Measurements from ENCODE around the gene XYLT1.
"Not testable (repeated sequence)": the region's sequence is repeated elsewhere in the genome, so short reads cannot be mapped to it uniquely, and the experiment has no call there.

The XYLT1 gene

GRCh38 chr16:17356243-17356933 lies 114.4 kb downstream of the XYLT1 start:
- DNase-seq (ENCODE audit: low spot score) = no peak

- DNase-seq (ENCODE audit: low spot score) = no peak
Observed at GRCh38 chr16:17354685-17355084, 116.1 kb downstream of the XYLT1 start.

- DNase-seq (ENCODE audit: low spot score) = no peak
Observed at GRCh38 chr16:17354141-17354601, 116.6 kb downstream of the XYLT1 start.

- DNase-seq (ENCODE audit: low spot score) = no peak
Observed at GRCh38 chr16:17353561-17353960, 117.2 kb downstream of the XYLT1 start.

GRCh38 chr16:17351441-17352035 lies 119.2 kb downstream of the XYLT1 start:
- DNase-seq (ENCODE audit: low spot score) = no peak

- DNase-seq (ENCODE audit: low spot score) = no peak
Observed at GRCh38 chr16:17350207-17350606, 120.6 kb downstream of the XYLT1 start.

- DNase-seq (ENCODE audit: low spot score) = no peak
Observed at GRCh38 chr16:17348826-17349225, 121.9 kb downstream of the XYLT1 start.

GRCh38 chr16:17348042-17348783 lies 122.5 kb downstream of the XYLT1 start:
- no peak for DNase-seq (ENCODE audit: low spot score)

GRCh38 chr16:17347624-17348023 lies 123.1 kb downstream of the XYLT1 start:
- no peak for DNase-seq (ENCODE audit: low spot score)

GRCh38 chr16:17346621-17347569 lies 123.9 kb downstream of the XYLT1 start:
- DNase-seq (ENCODE audit: low spot score) = peak; percentile 9

- DNase-seq (ENCODE audit: low spot score) = no peak
Observed at GRCh38 chr16:17345043-17345442, 125.7 kb downstream of the XYLT1 start.

GRCh38 chr16:17343728-17344127 lies 127.0 kb downstream of the XYLT1 start:
- DNase-seq (ENCODE audit: low spot score) = no peak

- no peak for DNase-seq (ENCODE audit: low spot score)
Observed at GRCh38 chr16:17343028-17343427, 127.7 kb downstream of the XYLT1 start.

- DNase-seq (ENCODE audit: low spot score) = no peak
Observed at GRCh38 chr16:17342031-17342430, 128.7 kb downstream of the XYLT1 start.

- DNase-seq (ENCODE audit: low spot score) = no peak
Observed at GRCh38 chr16:17340804-17341203, 130.0 kb downstream of the XYLT1 start.

GRCh38 chr16:17339764-17340541 lies 130.8 kb downstream of the XYLT1 start:
- DNase-seq (ENCODE audit: low spot score) = peak; percentile 16

GRCh38 chr16:17338244-17338643 lies 132.5 kb downstream of the XYLT1 start:
- DNase-seq (ENCODE audit: low spot score) = no peak

- no peak for DNase-seq (ENCODE audit: low spot score)
Observed at GRCh38 chr16:17336530-17336900, 134.2 kb downstream of the XYLT1 start.

GRCh38 chr16:17335826-17336529 lies 134.8 kb downstream of the XYLT1 start:
- DNase-seq (ENCODE audit: low spot score) = no peak

GRCh38 chr16:17335406-17335805 lies 135.4 kb downstream of the XYLT1 start:
- not testable (repeated sequence) for DNase-seq (ENCODE audit: low spot score)

GRCh38 chr16:17334096-17334495 lies 136.7 kb downstream of the XYLT1 start:
- no peak for DNase-seq (ENCODE audit: low spot score)

All from LoVo (cell line).